ENCODE measurements around the gene FGF12. TPM values are rescaled to one million over a fixed set of nuclear protein-coding genes. Genes with fewer than 3 reads are reported as not detected.

Gene FGF12
- total RNA-seq, 1 experiment from 2014 or later, result 0.07 TPM

DNA sequence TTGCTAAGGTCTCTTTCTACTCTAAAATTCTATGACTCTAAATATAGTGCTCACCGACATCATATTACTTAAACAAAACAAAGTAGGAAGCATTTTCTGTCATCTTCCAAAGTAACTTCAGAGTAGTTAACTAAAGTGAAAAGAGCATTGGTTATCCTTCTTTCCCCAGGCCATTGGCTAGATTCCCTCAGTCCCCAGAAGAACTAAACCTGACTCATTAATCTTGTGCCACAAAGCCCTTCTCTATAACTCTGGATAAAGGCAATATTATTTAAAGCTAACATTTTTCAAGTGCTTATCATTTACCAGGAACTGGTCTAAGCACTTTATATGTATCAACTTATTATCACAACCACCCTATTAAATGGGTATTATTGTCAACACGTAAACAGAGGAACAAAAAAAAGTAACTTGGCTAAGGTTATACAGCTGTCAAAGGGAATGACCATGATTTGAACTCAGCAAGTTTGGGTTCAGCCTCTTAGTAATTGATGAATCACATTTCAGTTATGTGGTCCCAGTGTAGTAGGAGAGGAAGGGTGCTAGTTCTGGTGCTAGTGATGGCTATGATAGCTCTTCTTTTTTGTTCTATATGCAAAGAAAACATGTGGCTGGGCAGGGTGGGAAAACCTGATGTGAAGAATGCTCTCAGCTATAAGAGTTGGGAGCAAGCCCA, 304.9 kb downstream of the FGF12 start:
- ATAC-seq, result peak; percentile 25; the same call in 1 of the 2 replicates
- H3K9ac ChIP-seq (ENCODE audit: low read length), result no peak overlapping the region
- 0 out of 2 replicates have a peak, but pooled peaks cover 10% of the 10 kb centered on the region for H3K27me3 ChIP-seq (ENCODE audit: insufficient read depth, low read length)
- TF ChIP-seq POLR2AphosphoS5 (IDR thresholded peaks at IDR 0.05; ENCODE audit: low read depth, low read length) (no peak), YY1 (IDR thresholded peaks at IDR 0.05; ENCODE audit: extremely low read depth, insufficient replicate concordance, low read depth, low read length) (no peak), EGR1 (IDR thresholded peaks at IDR 0.05; ENCODE audit: low read depth) (no peak), CEBPB (IDR thresholded peaks at IDR 0.05; ENCODE audit: low read depth) (no peak), EZH2phosphoT487 (IDR thresholded peaks at IDR 0.05; ENCODE audit: borderline replicate concordance) (no peak), ZNF274 (IDR thresholded peaks at IDR 0.05; ENCODE audit: low read depth, low read length) (no peak), JUND (IDR thresholded peaks at IDR 0.05) (no peak), ELF1 (IDR thresholded peaks at IDR 0.05; ENCODE audit: borderline replicate concordance, low read depth) (no peak)
- TF ChIP-seq, protein P1, sequence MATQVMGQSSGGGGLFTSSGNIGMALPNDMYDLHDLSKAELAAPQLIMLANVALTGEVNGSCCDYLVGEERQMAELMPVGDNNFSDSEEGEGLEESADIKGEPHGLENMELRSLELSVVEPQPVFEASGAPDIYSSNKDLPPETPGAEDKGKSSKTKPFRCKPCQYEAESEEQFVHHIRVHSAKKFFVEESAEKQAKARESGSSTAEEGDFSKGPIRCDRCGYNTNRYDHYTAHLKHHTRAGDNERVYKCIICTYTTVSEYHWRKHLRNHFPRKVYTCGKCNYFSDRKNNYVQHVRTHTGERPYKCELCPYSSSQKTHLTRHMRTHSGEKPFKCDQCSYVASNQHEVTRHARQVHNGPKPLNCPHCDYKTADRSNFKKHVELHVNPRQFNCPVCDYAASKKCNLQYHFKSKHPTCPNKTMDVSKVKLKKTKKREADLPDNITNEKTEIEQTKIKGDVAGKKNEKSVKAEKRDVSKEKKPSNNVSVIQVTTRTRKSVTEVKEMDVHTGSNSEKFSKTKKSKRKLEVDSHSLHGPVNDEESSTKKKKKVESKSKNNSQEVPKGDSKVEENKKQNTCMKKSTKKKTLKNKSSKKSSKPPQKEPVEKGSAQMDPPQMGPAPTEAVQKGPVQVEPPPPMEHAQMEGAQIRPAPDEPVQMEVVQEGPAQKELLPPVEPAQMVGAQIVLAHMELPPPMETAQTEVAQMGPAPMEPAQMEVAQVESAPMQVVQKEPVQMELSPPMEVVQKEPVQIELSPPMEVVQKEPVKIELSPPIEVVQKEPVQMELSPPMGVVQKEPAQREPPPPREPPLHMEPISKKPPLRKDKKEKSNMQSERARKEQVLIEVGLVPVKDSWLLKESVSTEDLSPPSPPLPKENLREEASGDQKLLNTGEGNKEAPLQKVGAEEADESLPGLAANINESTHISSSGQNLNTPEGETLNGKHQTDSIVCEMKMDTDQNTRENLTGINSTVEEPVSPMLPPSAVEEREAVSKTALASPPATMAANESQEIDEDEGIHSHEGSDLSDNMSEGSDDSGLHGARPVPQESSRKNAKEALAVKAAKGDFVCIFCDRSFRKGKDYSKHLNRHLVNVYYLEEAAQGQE (IDR thresholded peaks at IDR 0.05; ENCODE audit: low read depth), result no peak
- TF ChIP-seq, protein P2, sequence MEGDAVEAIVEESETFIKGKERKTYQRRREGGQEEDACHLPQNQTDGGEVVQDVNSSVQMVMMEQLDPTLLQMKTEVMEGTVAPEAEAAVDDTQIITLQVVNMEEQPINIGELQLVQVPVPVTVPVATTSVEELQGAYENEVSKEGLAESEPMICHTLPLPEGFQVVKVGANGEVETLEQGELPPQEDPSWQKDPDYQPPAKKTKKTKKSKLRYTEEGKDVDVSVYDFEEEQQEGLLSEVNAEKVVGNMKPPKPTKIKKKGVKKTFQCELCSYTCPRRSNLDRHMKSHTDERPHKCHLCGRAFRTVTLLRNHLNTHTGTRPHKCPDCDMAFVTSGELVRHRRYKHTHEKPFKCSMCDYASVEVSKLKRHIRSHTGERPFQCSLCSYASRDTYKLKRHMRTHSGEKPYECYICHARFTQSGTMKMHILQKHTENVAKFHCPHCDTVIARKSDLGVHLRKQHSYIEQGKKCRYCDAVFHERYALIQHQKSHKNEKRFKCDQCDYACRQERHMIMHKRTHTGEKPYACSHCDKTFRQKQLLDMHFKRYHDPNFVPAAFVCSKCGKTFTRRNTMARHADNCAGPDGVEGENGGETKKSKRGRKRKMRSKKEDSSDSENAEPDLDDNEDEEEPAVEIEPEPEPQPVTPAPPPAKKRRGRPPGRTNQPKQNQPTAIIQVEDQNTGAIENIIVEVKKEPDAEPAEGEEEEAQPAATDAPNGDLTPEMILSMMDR (IDR thresholded peaks at IDR 0.05 in 2 of 3, conservative IDR thresholded peaks at IDR 0.05 in 1 of 3; ENCODE audit: borderline replicate concordance in 1 of 3, insufficient read depth in 1 of 3, low read depth in 2 of 3, low read length in 2 of 3), result no peak
- TF ChIP-seq, protein P3, sequence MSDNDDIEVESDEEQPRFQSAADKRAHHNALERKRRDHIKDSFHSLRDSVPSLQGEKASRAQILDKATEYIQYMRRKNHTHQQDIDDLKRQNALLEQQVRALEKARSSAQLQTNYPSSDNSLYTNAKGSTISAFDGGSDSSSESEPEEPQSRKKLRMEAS (IDR thresholded peaks at IDR 0.05), result no peak
- no TSS peak for BruUV-seq (replicated peaks)
- no peaks in the 10 kb centered on the region for H3K79me2 ChIP-seq (ENCODE audit: insufficient read depth, low read length)
- ChIA-PET CTCF (interaction anchor here (0.8 to 2.4 kb wide), 12 partner anchors 8 to 920 kb away, joined by 3 to 23 read pairs (median 5); no protein-coding TSS in a partner anchor), POLR2A (no interaction called here), RAD21 (ENCODE audit: low non-redundant PET in 1 of 2, low total read pairs in 2 of 2, uncharacterized antibody in 2 of 2, unreplicated experiment in 2 of 2) (no interaction called here)
- H2AFZ ChIP-seq (ENCODE audit: low read depth, low read length, poor library complexity, severe bottlenecking), result no peak overlapping the region
- no peak for DNase-seq (ENCODE audit: low read depth, low spot score)
- no peaks in the 10 kb centered on the region for H3K9me2 ChIP-seq (ENCODE audit: insufficient read depth)
- H3K36me3 ChIP-seq (ENCODE audit: control insufficient read depth in 1 of 2, insufficient read depth in 2 of 2, low read length in 2 of 2), result no peaks in the 10 kb centered on the region
- no peaks in the 10 kb centered on the region for H4K20me1 ChIP-seq (ENCODE audit: insufficient read depth)
- H3K4me3 ChIP-seq (replicated peaks in 1 of 2; ENCODE audit: low read depth in 1 of 2, low read length in 2 of 2), result no peak overlapping the region
- intact Hi-C loops (cut with micrococcal nuclease), result loop anchor here (2.0 kb wide), 2 partner anchors 292 to 1006 kb away; no protein-coding TSS in a partner anchor
- no peaks in the 10 kb centered on the region for H3K4me1 ChIP-seq (ENCODE audit: control insufficient read depth in 1 of 2, insufficient read depth in 2 of 2, low read length in 2 of 2)
- no peak overlapping the region for H3K4me2 ChIP-seq (ENCODE audit: low read length)
- no peaks in the 10 kb centered on the region for H3K9me3 ChIP-seq (ENCODE audit: control insufficient read depth in 1 of 2, insufficient read depth in 1 of 2, low read depth in 1 of 2, low read length in 2 of 2)
- H3K27ac ChIP-seq (ENCODE audit: low read depth, low read length), result no peak overlapping the region
